Renal cortex interstitium (tissue), 11 donors: ENCODE results near the gene ZNF407. TPM values are rescaled to one million over a fixed set of nuclear protein-coding genes. Genes with fewer than 3 reads are reported as not detected.

ENCODE experiments used
- DNase-seq, 11 donors: peaks; one replicate each; pipeline ENCODE4 v3.0.0-alpha.2; 2013; ENCODE audit warnings: low read depth in 9 of 11, low spot score in 4 of 11; ENCODE audit errors: extremely low read depth in 1 of 11
- polyA plus RNA-seq, 3 donors: library from polyadenylated mRNA; unstranded; fragments of 120-200 nt; gene quantifications; one replicate each; pipeline ENCODE4 v1.2.1, GENCODE V29; 2013; ENCODE audit not compliant: insufficient read length in 3 of 3

The ZNF407 gene
- polyA plus RNA-seq, 3 donors: 10.0 to 10.1 (median 10.1) TPM

GRCh38 chr18:74652392-74652988 is 54.8 kb downstream of the ZNF407 start:
- DNase-seq: no peak

- DNase-seq: no peak
Observed at GRCh38 chr18:74654638-74655037, 57.0 kb downstream of the ZNF407 start.

GRCh38 chr18:74661008-74661407 is 63.3 kb downstream of the ZNF407 start:
- DNase-seq: no peak

GRCh38 chr18:74661691-74662090 is 64.0 kb downstream of the ZNF407 start:
- no peak for DNase-seq

- no peak for DNase-seq
Observed at GRCh38 chr18:74662622-74663021, 65.0 kb downstream of the ZNF407 start.

- no peak for DNase-seq
Observed at GRCh38 chr18:74665346-74665745, 67.7 kb downstream of the ZNF407 start.

GRCh38 chr18:74665905-74666304 is 68.2 kb downstream of the ZNF407 start:
- DNase-seq: no peak

GRCh38 chr18:74669136-74669798 is 71.6 kb downstream of the ZNF407 start:
- no peak for DNase-seq

GRCh38 chr18:74672371-74672770 is 74.7 kb downstream of the ZNF407 start:
- DNase-seq: no peak

GRCh38 chr18:74674487-74674886 is 76.8 kb downstream of the ZNF407 start:
- DNase-seq: no peak

- DNase-seq: no peak
Observed at GRCh38 chr18:74679006-74679678, 81.5 kb downstream of the ZNF407 start.

- DNase-seq: no peak
Observed at GRCh38 chr18:74679679-74680076, 82.0 kb downstream of the ZNF407 start.

GRCh38 chr18:74682141-74682990 is 84.7 kb downstream of the ZNF407 start:
- DNase-seq: no peak

- no peak for DNase-seq
Observed at GRCh38 chr18:74682991-74683297, 85.3 kb downstream of the ZNF407 start.

GRCh38 chr18:74683573-74683972 is 85.9 kb downstream of the ZNF407 start:
- DNase-seq: no peak

- DNase-seq: no peak
Observed at GRCh38 chr18:74689251-74689650, 91.6 kb downstream of the ZNF407 start.

GRCh38 chr18:74692367-74693013 is 94.8 kb downstream of the ZNF407 start:
- no peak for DNase-seq

- no peak for DNase-seq
Observed at GRCh38 chr18:74694436-74694835, 96.8 kb downstream of the ZNF407 start.

- DNase-seq: no peak
Observed at GRCh38 chr18:74695170-74695569, 97.5 kb downstream of the ZNF407 start.
